GM19240 (cell line): ENCODE results near the gene EVI5L.

Experiments used
- DNase-seq: peaks from one replicate; pipeline ENCODE4 v3.0.0; 2011; ENCODE audit warnings: low spot score; ENCODE audit not compliant: insufficient read length

Gene EVI5L

GRCh38 chr19:7894612-7895309 is 64.7 kb downstream of the EVI5L start:
- DNase-seq, result no peak

DNA sequence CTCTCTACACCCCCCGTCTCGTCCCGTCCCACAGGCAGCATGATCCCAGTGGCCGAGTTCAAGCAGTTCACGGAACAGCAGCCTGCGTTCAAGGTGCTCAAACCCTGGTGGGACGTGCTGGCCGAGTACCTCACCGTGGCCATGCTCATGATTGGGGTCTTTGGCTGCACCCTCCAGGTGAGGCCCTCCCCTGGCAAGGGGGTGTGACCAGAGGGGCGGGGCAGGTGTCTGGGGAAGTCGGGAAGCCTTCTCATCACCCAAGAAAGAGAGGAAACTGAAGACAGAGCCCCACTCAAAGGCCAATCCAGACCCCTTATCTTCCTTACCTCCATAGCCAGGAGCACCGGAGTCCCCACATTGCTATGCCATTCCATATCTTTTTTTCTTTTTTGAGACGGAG is 65.5 kb downstream of the EVI5L start:
- no peak for DNase-seq

DNA sequence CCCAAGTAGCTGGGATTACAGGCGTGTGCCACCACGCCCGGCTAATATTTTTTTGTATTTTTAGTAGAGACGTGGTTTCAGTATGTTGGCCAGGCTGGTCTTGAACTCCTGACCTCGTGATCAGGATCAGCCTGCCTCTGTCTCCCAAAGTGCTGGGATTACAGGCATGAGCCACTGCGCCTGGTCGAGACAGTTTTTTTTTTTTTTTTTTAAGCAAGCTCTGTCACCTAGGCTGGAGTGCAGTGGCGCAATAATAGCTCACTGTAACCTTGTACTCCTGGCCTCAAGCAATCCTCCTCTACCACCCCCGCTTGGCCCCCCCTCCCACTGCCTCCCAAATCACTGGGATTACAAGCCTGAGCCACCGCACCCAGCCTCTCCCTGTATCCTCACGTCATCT is 67.3 kb downstream of the EVI5L start:
- DNase-seq, result no peak

DNA sequence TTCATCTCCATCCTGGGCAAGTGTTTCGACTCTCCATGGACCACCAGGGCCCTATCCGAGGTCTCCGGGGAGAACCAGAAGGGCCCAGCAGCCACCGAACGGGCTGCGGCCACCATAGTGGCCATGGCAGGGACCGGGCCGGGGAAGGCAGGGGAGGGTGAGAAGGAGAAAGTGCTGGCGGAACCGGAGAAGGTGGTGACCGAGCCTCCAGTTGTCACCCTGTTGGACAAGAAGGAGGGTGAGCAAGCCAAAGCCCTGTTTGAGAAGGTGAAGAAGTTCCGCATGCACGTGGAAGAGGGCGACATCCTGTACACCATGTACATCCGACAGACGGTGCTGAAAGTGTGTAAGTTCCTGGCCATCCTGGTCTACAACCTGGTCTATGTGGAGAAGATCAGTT is 68.9 kb downstream of the EVI5L start:
- no peak for DNase-seq

- no peak for DNase-seq
These were observed 69.8 kb downstream of the EVI5L start for GRCh38 chr19:7899751-7900378.

DNA sequence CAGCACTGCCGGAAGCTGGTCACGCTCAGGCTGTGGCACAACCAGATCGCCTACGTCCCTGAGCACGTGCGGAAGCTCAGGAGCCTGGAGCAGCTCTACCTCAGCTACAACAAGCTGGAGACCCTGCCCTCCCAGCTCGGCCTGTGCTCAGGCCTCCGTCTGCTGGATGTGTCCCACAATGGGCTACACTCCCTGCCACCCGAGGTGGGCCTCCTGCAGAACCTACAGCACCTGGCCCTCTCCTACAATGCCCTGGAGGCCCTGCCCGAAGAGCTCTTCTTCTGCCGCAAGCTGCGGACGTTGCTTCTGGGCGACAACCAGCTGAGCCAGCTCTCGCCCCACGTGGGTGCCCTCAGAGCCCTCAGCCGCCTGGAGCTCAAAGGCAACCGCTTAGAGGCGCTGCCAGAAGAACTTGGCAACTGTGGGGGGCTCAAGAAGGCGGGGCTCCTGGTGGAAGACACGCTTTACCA is 70.4 kb downstream of the EVI5L start:
- DNase-seq, result no peak

- no peak for DNase-seq
These were observed 70.9 kb downstream of the EVI5L start for GRCh38 chr19:7900931-7901330.

DNA sequence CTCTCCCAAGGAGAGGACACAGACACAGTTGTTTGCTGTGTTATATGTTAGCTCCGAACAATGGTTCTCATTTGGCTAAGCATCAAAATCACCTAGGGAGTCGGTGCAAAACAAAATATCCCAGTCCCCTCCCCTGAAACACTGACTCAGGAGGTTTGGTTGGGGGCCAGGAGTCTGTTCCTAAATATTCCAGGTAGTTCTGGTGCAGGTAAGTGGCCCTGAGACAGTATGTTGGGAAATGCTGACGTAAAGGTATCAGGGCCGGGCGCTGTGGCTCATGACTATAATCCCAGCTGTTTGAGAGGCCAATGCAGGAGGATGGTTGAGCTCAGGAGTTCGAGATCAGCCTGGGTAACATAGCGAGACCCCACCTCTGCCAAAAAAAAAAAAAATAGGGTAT is 71.3 kb downstream of the EVI5L start:
- DNase-seq, result no peak

GRCh38 chr19:7902796-7903243 is 72.8 kb downstream of the EVI5L start:
- DNase-seq, result no peak

DNA sequence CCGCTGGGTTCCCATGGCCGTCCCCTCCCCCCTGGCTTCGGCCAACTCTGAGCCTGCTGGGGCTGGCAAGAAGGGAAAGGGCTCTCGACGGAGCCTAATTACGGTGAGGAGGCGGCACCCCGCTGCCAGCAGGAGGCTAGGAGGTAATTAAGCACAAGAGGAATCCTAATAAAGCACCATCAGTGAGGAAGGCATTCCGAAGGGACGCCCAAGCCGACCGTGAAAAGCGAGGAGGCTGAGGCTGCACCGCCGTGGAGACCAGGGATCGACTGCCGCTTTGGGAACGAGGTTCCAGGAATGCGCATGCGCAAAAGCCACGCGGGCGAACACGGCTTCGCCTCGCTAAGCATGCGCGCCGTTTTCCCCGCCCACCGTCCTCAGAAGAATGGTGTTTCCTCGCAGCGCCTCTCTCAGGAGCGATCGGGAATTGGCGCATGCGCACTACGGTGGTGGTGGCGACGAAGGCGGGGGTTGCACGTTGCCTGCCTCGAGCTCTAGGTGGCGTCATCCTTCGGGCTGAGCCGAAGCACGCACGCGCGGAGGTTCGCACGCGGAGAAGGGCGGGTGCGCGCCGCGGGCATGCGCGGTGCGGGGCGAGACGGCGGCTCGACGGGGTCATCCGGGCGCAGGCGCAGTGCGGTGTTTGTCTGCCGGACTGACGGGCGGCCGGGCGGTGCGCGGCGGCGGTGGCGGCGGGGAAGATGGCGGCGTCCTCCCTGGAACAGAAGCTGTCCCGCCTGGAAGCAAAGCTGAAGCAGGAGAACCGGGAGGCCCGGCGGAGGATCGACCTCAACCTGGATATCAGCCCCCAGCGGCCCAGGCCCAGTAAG is 73.4 kb downstream of the EVI5L start, which contains the start of gene MAP2K7:
MAP2K7 (plus strand) TSS at position 634 of the 830 bp plus-strand sequence; CDS start at position 702, 68 bp downstream.
- DNase-seq, result peak; percentile 99

DNA sequence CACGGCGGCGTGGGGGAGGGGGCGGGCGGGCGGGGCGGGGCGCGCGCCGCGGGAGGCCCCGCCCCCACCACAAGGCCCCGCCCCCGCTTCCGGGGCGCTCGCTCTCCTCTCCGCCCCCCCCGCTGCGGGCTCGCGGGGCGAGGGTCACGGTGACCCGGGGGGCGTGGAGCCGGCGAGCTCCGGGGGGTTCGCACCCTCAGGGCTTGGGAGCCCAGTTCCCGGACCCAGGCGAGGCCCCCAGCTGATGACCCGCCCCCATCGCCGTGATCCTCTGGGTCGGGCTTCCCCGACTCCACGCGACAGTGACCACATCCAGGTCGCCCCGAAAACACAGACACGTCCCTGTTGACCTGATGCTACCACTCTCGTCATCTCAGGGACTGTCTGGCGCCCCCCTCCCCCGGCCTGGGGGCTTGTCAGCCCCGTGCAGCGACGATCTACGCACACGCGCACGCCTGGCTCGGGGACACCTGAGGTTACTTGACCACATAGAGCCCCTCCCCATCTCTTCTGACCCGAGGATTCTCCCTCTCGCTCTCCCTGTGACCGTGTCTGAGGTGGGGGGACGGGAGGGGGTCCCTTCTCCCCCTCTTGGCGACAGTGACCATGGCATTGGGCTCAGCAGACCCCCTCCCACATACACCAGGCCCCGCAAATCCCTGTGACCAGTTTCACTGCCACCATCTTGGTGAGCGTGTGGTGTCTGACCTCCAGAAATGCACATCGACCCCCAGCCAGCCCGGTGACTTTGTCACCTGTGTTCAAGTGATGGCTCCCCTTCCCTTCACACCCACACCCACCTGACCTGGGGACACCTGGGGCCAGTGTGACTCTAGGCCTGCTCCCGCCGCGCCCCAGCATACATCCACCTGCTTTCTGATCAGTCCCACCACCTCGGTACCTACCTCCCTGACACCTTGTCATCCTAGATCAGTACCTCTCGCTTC is 74.3 kb downstream of the EVI5L start:
- DNase-seq, result peak; percentile 60

- DNase-seq, result no peak
These were observed 75.2 kb downstream of the EVI5L start for GRCh38 chr19:7905268-7905667.

GRCh38 chr19:7905859-7906258 is 75.8 kb downstream of the EVI5L start:
- no peak for DNase-seq

DNA sequence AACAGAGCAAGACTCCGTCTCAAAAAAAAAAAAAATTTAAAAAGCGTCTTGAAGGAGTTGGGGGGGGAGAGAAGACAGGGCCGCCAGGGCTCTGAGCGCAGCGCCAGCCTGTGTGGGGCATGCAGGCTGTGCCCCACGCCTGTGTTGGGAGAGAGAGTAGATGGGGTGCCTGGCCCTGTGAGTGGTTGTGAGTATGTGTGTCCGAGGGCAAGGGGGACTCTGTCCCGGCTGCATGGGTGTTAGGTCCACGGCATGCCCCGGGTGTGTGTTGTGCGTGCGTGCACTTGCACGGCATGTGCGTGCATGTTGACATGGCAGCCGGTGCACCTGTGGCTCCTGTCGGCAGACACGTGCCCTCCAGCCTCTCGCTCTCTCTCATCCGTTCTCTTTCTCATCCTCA is 77.1 kb downstream of the EVI5L start:
- no peak for DNase-seq

DNA sequence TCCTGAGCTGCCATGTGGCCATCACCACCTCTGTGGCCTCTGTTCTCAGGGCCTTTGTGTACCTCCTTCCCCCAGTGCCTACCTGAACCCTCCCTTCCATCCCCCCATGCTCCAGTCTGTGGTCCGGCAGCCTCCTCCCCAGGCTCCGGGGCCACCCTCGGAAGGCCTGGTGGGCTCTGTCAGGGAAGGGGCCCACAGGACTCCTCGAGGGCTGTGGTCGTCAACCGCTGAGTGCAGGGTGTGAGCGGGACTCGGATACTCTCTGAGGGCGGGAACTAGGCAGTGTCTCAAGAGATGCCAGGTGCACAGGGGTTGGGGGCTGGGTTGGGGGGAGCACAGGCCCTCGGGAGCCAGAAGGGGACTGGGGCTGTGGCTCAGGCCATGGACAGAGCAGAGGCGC is 77.5 kb downstream of the EVI5L start:
- DNase-seq, result no peak

DNA sequence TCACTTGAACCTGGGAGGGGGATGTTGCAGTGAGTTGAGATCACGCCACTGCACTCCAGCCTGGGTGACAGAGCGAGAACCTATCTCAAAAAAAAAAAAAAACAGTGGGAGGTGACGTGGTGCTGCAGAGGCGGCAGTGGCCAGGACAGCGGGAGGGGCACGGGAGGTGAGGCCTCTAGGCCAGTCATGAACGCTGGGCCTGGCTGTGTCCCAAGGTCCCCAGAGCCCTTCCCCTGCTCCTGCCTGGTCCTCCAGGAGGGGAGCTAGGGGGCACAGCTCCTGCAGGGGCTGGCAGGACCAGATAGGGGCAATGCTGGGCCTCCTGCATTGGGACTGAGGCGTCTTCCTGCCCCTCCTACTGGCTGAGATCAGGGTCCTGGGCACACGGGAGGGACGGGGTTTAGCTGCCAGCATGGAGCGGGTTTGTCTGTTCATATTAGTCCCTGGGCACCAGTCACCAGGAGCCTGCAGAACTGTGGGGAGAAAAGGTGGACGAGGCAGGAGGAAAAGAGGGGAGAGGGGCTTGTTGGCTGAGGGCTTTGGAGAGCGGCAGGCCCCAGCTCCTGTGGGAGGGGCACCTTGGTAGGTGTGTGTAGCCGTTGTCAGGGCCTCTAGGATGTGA is 78.2 kb downstream of the EVI5L start:
- DNase-seq, result no peak

DNA sequence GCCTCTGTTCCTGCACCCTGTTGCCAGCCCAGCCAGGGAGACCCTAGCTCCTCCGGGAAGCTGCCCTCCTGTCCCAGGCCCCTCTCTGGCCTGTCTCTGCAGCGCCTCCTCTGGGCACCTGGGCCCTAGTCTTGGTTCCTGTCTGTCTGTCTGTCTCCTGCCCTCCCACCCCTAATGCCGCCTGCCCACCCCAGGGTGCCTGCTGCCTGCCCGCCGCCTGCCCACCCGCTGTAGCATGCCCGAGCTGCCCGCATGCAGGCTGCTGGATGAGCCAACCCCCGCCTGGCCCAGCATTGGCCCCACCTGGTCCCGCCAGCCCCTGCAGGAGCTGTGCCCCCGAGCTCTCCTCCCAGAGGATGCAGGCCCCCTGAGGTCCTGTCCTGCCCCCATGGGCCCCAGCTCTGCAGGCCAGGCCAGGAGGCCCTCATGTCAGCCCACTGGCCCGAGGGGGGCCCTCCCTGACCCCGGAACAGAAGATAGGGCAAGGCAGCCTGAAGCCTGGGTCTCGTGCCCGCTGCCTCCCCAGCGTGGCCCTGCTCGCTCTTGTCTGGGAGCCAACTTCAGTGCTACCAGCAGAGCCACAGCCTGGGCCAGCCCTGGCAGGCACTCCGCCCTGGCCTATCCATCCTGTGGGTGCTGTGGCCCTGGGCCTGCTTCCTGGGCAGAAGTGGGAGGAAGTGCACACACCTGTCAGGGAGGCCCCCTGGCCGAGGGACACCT is 78.9 kb downstream of the EVI5L start:
- no peak for DNase-seq

DNA sequence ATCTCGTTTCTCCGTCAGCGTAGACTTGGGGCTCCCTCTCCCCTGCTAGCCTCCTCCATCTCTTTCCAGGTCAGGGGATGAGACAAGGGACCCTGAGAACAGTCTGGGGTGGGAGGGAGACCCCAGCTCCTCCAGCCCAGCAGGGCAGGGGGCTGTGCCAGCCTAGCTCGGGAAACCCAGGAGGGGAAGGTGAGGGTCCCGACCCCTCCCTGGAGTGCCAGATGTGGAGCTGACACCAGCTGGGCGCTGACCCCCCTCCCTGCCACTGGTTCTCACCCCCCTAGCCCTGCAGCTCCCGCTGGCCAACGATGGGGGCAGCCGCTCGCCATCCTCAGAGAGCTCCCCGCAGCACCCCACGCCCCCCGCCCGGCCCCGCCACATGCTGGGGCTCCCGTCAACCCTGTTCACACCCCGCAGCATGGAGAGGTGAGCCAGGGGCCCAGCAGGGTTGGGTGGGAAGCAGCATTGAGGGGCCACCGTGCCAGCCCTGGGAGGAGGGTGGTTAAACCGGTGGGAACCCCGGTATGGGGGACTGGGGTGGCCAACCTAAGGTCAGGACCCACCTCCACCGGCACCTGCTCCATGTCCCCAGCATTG is 79.6 kb downstream of the EVI5L start:
- no peak for DNase-seq
